H7 (cell line): ENCODE measurements around the gene GRM8. TPM values are rescaled to one million over a fixed set of nuclear protein-coding genes. Genes with fewer than 3 reads are reported as not detected.
"Not testable (repeated sequence)": the region's sequence is repeated elsewhere in the genome, so short reads cannot be mapped to it uniquely, and the experiment has no call there.

Experiments
- DNase-seq: peaks from one replicate; pipeline ENCODE4 v3.0.0; 2012
- H3K27me3 ChIP-seq: 2 replicates; pipeline ENCODE4 v1.6.0; 2011; ENCODE audit warnings: mild to moderate bottlenecking, low read length; ENCODE audit not compliant: control insufficient read depth, insufficient read depth
- H3K36me3 ChIP-seq: replicated peaks from 2 replicates; pipeline ENCODE4 v1.5.1; 2011; ENCODE audit warnings: low read length; ENCODE audit not compliant: control insufficient read depth, insufficient read depth
- H3K4me3 ChIP-seq: 2 replicates; pipeline ENCODE4 v1.5.1; 2011; ENCODE audit warnings: low read depth, mild to moderate bottlenecking, control low read depth, low read length, moderate library complexity; ENCODE audit not compliant: insufficient read depth
- total RNA-seq: library from RNA; depleted of rRNA; stranded (reverse); fragments of >200 nt; shearing (Covaris generic); gene quantifications from 2 replicates; pipeline ENCODE4 v1.2.3, GENCODE V29; 2014

The GRM8 gene
- total RNA-seq, 1 experiment from 2014 or later = 1.1 TPM

DNA sequence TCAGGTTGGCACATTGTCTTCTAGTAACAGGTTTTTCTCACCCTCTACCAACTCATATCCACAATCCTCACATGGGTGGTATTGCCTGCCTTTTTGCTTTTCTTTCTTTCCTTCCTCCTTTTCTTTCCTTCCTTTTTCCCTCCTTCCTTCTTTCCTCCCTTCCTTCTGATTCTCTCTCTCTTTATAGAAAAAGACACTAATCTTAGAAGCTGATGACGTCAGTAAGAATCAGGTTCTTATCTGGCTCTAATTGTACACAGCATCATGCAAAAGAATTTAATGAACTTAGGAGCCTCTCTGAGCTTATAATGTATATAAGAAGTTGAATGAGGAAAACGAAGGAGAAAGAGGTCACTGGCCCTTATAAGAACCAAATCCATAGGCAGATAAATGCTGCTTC lies 328.3 kb downstream of the GRM8 start:
- no peaks in the 10 kb centered on the region for H3K36me3 ChIP-seq
- H3K4me3 ChIP-seq = no peak overlapping the region
- H3K27me3 ChIP-seq = no peaks in the 10 kb centered on the region
- no peak for DNase-seq

DNA sequence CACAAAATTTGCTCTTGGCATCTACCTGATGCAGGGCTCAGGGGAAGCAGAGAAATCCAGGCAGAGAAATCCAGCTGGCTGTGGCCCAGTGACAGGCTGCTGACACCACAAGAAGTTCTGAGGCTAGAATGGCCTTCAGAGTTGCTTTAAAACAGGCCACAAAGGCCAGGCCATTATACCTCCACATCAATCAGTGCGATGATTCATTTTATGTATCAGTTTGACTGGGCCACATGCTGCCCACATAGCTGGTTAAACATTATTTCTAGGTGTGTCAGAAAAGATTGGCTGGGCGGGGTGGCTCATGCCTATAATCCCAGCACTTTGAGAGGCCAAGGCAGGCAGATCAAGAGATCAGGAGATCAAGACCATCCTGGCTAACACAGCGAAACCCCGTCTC lies 341.1 kb downstream of the GRM8 start:
- not testable (repeated sequence) for H3K36me3 ChIP-seq, H3K4me3 ChIP-seq, H3K27me3 ChIP-seq, DNase-seq

DNA sequence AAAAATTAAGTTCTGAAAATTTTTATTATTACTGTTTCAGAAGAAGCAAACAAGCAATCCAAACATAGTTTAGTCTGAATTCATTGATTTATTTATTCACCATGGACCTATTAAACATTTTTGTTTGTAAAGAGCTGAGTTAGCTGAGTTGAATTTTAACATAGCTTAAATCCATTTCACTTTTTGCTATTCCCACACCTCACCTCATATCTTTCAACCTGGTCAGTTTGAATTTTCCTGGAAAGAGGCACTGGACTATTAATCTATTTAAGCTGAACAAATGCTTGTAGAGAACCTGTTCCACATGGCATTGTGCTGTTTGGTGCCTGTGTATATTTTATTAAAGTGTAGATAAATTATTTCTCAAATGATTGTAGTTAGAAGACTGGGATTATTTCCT lies 344.2 kb downstream of the GRM8 start:
- DNase-seq, H3K4me3 ChIP-seq, H3K36me3 ChIP-seq, H3K27me3 ChIP-seq: not testable (repeated sequence)

DNA sequence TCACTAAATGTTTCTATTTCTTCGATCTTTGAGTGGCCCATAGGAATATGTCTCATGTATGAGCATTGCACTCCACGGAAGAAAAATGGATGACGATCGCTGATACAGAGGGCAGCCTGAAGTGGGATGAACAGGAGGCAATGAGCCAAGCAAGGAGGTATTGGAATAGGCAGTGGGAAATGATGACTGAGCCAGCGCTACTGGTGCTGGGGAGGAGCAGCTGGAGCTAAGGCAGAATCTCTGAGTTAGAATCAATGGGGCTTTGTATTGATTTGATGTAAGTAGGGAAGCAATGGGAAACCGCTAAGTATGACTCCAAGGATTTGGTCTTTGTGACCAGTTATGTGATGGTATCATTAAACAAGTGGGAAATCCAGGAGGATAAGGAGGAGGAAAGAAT lies 345.1 kb downstream of the GRM8 start:
- not testable (repeated sequence) for H3K4me3 ChIP-seq, H3K36me3 ChIP-seq, H3K27me3 ChIP-seq, DNase-seq

DNA sequence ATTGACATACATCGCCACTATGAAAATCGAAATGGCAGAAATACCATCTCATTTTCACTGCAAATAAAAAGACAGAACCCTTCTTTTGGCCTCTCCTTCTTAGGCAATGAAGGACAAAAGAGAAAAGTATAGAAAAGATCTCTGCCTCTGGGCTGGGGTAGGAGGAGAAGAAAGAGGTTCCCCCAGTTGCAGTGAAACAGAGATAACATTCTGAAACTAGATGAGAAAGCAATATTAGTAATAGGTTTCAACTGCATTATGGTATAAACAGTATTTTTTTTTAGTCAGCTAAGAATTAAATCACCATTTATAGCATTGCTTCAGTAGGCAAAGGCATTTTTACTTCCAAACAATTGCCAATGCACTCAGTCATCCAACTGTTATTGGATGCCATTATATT lies 347.5 kb downstream of the GRM8 start:
- not testable (repeated sequence) for DNase-seq, H3K4me3 ChIP-seq, H3K36me3 ChIP-seq, H3K27me3 ChIP-seq

DNA sequence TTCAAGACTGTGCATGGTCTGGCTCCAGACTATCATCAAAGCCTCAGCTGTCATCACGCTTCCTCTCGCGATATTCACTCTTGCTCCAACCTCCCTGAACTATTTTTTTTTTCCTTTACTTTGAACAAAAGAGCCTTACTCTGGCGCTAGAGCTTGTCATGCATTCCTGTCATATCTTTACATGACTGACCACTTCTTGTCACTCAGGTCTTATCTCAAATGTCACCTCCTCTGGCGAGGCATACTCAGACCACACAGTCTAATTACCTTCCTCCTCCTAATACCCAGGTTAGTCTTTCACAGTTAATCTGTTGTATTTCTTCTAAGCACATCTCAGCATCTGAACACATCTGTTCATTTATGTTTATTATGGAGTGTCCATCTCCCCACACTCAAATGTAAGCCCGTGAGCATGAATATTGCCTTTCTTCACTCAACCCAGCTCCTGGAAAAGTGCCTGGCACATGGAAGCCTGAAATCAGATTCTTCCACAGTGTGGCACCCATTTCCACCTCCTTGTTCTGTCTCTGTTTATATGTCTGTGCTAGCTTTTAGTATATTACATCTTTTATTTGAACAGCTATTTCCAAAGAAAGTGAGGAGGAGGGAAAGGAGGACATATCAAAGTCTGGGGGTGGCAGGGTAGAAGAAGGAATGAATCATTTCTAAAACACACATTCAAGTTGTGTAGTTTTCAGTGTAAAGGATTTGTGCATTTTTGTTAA lies 351.5 kb downstream of the GRM8 start:
- not testable (repeated sequence) for H3K36me3 ChIP-seq, H3K4me3 ChIP-seq, H3K27me3 ChIP-seq, DNase-seq

DNA sequence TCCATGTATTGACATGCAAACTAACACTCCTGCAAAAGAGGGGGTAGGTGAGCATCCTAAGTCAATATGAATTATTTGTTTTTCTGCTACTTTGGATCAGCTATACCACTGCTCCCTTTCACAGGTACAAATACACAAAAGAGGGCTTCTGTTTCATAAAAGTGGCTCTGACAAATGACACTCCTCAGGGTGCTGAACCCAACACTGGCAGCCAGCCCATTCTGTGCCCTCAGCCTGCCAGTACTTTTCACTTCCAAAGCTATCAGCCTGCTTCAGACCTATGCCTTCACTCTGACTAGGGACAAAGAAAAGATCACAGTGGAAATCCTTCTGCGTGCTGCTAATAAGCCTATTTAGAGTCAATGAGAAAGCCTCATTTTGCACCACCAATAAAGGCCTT lies 364.8 kb downstream of the GRM8 start:
- not testable (repeated sequence) for DNase-seq, H3K4me3 ChIP-seq, H3K27me3 ChIP-seq, H3K36me3 ChIP-seq

DNA sequence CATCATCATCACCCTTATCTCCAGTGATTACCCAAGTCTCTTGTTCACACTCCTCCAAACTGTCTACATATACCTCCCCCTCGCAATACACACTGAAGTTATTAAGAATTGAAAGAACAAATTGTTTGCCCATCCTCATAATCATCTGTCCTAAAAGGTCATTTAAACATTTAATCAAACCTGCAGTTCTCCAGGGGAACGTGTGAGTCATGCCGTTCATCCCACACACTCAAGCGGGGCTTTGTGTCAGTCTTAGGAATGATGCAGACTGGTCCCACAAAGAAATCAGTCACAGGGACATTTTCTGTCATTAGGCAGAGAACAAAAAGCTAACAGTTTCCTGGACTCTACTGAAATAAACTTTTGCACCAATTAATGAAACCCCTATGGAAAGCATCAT lies 365.2 kb downstream of the GRM8 start:
- not testable (repeated sequence) for H3K36me3 ChIP-seq, DNase-seq, H3K27me3 ChIP-seq, H3K4me3 ChIP-seq

DNA sequence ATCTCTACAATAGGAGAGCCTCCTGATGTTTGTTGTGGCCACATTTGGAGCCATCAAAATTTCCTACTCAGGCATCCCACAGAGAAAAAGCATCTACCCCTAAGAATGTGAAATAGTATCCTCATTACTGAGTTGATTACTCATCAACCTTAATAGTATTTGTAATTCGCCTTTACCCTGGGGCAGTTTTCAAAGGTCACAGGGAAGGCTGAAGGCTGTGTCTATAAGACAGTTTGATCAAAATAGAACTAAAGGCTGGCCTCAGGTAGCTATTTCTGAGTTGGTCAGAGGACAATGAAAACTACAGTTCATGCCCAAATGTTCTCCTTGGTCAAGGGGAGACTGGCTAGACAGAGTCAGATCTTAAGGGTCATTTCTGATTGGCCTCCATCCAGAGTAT lies 370.0 kb downstream of the GRM8 start:
- DNase-seq, H3K36me3 ChIP-seq: not testable (repeated sequence)

DNA sequence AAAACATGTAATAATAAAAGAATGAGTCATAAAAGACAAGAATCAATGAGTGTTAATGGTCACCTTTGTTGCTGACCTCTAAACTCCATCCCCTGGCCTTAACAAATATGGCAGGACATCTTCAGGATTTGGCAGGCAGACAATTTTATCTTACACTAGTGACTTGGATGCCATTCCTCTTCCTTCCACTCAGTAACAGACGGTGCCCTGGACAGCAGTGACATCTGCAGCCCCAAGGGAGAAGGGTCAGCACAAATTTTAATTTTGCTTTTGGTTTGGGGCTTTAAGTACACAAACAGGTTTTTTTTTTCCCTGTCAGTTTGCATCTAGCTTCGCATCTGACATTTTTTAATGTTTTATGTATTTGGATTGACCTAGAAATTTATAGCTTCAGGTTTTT lies 370.8 kb downstream of the GRM8 start:
- H3K36me3 ChIP-seq, H3K4me3 ChIP-seq, H3K27me3 ChIP-seq, DNase-seq: not testable (repeated sequence)

More for the DNA sequence above, 370.0 kb downstream of the GRM8 start:
- H3K27me3 ChIP-seq, H3K4me3 ChIP-seq: not testable (repeated sequence)

DNA sequence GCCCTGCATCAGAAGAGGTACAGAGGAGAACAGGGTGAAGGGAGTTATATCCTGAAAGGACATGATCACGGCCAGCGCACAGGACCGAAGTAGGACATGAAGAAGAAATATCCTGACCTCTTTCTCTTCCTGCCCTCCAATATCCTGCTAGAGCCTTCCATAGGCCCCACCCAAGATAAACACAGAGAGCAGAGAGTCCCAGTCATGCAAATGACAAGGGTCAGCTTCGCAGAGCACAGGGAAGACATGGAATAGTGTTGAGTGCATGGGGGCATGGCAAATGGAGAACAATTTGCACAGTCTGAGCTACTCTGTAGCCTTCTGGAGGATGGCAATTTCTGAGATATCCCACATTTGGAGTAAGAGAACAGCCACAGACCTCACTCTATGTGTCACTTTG lies 371.4 kb downstream of the GRM8 start:
- Histone ChIP-seq H3K4me3 (no peak overlapping the region), H3K36me3 (no peaks in the 10 kb centered on the region), H3K27me3 (no peaks in the 10 kb centered on the region)
- no peak for DNase-seq

DNA sequence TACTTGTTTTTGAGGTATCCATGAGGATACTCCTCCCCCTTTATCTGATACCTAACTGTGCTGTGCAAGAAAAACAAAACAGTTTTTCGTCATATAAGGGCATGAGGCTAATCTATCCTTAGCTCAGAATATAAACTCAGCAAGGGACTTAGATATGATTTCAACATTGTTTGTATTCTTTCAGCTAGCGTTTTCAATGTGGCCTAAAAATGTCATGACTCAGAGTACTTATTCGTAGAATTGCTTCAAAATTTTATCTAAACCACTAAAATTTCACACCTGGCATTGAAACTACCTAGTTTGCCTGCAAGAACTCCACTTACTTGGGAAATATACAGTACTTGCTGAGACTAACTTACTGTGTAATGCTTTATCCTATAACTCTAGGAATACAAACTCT lies 376.2 kb downstream of the GRM8 start:
- DNase-seq, H3K36me3 ChIP-seq, H3K27me3 ChIP-seq, H3K4me3 ChIP-seq: not testable (repeated sequence)

DNA sequence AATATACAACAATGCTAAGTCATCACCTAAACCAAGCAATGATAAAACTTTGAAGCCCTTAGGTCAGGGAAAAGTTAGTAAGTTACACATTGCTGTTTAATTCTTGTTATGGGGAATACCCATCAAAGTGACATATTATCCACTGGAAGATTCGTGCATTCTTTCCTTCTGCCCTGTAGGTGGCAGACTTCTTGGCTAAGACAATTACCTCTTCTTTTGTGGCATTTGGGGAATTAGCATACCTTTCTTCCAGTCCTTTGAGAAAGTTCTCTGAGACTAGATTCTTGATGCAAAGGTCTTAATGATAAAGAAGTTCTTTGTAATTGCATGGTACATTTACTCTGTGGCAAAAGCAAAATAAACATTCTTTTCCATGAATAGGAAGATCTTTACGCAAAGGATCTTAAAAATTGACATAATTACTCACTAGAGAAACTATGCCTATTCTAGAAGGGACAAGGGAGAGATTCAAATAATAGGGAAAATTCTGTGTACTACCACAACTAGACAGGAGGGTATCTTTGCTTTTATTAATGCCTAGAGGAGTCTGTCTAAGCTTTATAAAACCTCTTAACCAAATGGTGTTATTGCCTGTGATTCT lies 395.9 kb downstream of the GRM8 start:
- H3K4me3 ChIP-seq = no peak overlapping the region
- H3K36me3 ChIP-seq = no peaks in the 10 kb centered on the region
- DNase-seq = peak; percentile 23
- no peaks in the 10 kb centered on the region for H3K27me3 ChIP-seq

DNA sequence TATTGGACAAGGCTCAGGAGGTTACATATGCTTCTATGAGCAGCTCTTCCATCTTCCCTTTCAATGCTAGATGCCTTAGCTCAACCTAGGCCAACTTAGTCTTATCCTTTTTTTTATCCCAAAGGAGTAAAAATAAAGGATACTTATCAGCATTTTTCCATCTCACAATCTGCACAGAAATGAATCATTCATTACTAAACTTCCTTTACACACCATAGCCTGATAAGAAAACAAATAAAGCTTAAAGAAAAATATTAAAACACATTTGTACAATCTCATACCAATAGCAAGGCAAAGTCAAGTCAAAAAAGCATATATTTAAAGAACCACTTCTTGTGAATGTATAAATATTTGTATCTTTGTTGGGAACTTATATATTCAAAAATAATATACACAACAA lies 407.4 kb downstream of the GRM8 start:
- Histone ChIP-seq H3K36me3 (no peaks in the 10 kb centered on the region), H3K4me3 (no peak overlapping the region), H3K27me3 (no peaks in the 10 kb centered on the region)
- DNase-seq = no peak

DNA sequence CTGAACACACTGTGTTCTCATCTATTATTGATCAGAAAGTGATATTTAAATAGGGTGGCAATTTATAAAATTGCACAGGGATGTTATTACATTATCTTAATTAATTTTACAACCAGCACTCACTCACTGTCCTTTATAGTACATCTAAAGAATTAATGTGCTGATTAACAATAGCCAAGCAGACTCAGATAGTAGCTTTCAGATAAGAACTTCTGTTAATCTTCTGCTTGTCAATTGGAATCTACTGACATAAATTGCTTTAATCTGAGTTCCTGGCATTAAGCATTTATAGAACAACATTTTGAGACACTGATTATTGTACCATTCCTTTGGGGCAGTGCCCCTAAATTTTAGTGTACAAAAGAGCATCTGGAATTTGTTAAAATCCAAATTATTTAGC lies 408.9 kb downstream of the GRM8 start:
- DNase-seq = no peak

DNA sequence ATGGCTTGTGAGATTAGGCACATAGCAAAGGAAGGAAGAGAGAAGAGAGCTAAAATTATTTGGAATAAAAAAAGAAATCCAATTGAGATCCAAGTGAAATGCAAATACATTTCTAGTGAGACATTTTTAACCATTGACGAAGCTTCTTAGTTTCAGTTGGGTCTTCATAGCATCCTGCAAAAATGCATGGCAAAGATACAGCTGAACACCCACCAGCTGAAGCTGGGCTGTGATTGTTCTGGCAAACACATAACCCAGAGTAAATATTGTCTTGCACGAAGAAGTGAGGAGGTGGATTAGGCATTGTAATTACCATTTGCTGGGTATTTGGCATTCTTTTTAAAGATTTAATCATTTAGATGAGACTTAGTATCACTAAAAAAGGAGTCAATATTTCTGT lies 409.4 kb downstream of the GRM8 start:
- no peak for DNase-seq
- no peaks in the 10 kb centered on the region for H3K27me3 ChIP-seq
- no peak overlapping the region for H3K4me3 ChIP-seq
- no peaks in the 10 kb centered on the region for H3K36me3 ChIP-seq

More for the DNA sequence above, 408.9 kb downstream of the GRM8 start:
- H3K4me3 ChIP-seq = no peak overlapping the region
- no peaks in the 10 kb centered on the region for H3K27me3 ChIP-seq
- no peaks in the 10 kb centered on the region for H3K36me3 ChIP-seq
